C4-2B (cell line): Measurements from ENCODE around the gene IFIT1B.

Experiments
- H3K27ac ChIP-seq: fragments of 450-650 bp; 2 replicates; pipeline ENCODE4 v1.5.1; 2017
- ZFX ChIP-seq: fragments of 450-650 bp; IDR thresholded peaks from 2 replicates; pipeline ENCODE4 v1.6.1; 2017
- TF ChIP-seq, protein P1 (sequence below): fragments of 450-650 bp; conservative IDR thresholded peaks from 2 replicates; pipeline ENCODE4 v1.5.1; 2017; ENCODE audit warnings: mild to moderate bottlenecking

Gene IFIT1B

DNA sequence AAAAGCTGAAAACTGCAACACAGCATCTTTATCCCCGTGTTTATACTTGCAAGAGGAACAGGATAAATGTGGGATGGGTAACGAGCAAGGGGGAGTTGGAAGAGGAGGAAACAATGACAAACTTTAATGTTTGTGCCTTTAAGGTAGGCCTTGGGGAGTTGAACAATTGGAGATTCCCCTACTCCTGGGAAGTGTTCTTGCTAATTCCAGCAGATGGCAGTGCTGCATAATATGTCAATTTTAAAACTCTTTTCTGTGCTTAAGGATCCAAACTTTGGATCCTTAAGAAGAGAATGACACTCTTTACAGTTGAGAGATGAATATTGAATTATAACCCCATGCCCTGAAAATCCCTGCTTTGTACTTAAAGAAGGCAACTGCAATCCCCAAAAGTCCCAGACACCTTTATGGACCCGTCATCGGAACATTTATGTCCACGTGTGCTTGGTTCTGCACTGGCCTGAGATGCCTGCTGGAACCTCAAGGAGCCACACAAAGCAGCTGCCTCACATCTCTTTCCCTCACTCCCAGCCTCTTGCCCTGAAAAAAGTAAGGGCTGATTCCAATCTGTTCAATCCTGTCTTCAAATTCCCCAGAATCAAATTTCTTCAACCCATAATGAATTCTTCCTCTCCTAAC lies 48.5 kb downstream of the IFIT1B start:
- TF ChIP-seq, protein P1, sequence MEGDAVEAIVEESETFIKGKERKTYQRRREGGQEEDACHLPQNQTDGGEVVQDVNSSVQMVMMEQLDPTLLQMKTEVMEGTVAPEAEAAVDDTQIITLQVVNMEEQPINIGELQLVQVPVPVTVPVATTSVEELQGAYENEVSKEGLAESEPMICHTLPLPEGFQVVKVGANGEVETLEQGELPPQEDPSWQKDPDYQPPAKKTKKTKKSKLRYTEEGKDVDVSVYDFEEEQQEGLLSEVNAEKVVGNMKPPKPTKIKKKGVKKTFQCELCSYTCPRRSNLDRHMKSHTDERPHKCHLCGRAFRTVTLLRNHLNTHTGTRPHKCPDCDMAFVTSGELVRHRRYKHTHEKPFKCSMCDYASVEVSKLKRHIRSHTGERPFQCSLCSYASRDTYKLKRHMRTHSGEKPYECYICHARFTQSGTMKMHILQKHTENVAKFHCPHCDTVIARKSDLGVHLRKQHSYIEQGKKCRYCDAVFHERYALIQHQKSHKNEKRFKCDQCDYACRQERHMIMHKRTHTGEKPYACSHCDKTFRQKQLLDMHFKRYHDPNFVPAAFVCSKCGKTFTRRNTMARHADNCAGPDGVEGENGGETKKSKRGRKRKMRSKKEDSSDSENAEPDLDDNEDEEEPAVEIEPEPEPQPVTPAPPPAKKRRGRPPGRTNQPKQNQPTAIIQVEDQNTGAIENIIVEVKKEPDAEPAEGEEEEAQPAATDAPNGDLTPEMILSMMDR = peak; percentile 86
- no peak for TF ChIP-seq ZFX
- no peak overlapping the region for H3K27ac ChIP-seq

DNA sequence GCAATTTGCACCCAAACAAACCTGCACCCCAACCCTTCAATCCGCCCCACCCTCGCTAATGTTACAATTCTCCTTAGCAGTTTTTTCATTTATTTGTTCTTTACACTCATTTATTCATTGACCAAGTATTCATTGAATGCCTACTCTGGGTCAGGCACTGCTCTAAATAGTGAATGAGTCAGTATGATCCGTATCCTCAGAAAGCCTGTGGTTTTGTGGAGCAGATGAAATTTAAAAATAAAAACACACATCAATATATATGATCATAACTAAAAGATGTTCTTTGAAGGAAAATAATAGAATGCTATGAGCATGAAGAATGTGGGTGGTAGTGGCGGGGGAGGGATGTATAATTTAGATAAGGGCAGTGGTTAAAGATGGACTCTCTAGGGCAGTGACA lies 49.8 kb downstream of the IFIT1B start:
- H3K27ac ChIP-seq = no peak overlapping the region
- TF ChIP-seq, protein P1 = no peak
- TF ChIP-seq ZFX = no peak

DNA sequence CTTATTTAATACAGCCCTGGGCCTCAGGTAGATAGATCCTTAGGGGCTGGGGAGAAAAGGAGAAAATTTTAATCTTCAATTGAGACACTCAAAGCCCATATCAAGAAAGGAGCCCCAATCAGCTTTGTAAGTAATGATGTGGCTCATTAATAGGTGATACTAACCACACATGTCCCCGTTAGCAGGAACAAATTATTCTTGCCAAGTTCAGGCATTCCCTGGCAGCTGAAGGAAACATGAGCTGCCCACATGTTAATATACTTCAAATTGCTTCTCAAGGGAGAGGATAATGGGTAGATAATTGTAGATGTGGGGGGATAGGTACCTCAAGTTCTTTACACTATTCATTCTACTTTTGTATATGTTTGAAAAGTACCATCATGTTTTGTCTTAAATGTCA lies 51.0 kb downstream of the IFIT1B start:
- no peak overlapping the region for H3K27ac ChIP-seq
- no peak for TF ChIP-seq ZFX
- TF ChIP-seq, protein P1 = no peak

DNA sequence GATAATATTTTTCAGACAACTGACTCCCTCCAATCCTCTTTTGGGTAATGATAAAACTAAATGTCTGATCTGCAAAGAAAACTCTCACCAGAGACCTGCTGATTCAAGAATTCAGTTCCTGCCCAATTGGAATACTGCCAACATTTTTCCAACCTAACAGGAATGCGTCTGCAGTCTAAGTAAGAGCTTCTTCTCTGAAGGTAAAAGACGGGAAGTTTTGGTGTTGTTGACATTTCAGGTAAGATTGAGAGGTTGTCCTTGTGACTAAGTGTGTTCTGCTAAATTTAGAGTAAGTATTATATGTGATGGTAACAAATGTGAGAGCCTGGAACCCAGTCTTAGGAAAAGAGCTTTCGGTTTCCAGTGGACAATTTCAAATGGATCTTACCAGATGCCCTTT lies 54.1 kb downstream of the IFIT1B start:
- no peak overlapping the region for H3K27ac ChIP-seq
- TF ChIP-seq, protein P1 = no peak
- TF ChIP-seq ZFX = no peak
